Astrocyte of the hippocampus (primary cell): ENCODE results near the gene C1R.
"Not testable (repeated sequence)": the region's sequence is repeated elsewhere in the genome, so short reads cannot be mapped to it uniquely, and the experiment has no call there.

Experiments
- DNase-seq: peaks from one replicate; pipeline ENCODE4 v3.0.0; 2011; ENCODE audit warnings: low read depth, low spot score

The C1R gene

GRCh38 chr12:7068994-7069346 lies 23.3 kb downstream of the C1R start:
- DNase-seq = no peak

DNA sequence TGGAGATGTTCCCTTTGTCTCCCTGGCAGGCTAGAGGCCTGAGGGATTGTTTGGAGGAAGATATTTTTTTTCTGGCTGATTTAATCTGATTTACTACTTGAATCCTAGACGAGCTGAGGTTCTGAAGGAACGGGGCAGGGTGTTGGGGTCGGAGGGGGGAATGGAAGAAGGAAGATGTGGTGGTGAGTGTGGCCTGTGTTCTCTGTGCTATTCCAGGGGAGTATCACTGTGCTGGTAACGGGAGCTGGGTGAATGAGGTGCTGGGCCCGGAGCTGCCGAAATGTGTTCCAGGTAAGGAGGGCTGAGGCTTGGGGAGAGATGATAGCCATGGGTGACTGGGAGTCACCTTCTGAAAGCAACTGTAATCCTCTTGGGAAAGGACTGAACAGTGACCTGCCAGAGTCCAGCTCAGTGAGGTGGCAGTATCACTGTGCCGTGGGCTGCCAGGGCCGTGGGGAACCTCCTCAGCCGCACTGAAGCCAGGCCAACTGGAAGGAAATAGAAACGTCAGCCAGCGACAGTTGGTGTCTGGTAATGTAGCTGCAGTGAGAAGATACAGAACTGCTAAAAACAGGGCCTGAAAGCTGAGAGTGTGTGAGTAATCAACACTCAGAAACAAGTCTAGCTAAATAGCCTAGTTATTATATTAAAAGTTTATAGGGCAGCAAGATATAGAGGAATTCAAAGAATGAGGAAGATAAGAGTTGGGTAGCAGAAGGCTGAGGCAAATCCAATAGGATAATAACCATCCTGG lies 23.8 kb downstream of the C1R start:
- peak; percentile 16 for DNase-seq

DNA sequence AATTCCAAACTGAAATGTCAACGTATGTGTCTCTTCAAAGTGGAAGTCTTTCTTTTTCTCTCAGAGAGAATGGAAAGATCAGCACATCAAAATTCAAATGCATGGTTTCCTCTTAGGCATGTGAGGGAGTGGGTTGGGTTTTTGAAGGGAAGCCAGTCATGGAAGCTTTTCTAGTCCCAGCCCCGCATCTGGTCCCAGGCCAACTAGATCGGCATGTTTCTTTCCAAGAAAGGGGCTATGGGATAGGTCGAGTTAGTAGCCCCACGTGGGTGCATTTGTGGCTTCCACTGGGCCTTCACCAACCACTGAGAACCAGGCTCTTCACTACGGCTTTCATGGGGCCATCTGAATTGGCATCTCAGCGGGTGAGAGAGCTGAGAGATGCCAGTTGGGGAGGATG lies 25.1 kb downstream of the C1R start:
- no peak for DNase-seq

GRCh38 chr12:7066596-7066995 lies 25.6 kb downstream of the C1R start:
- DNase-seq = no peak

DNA sequence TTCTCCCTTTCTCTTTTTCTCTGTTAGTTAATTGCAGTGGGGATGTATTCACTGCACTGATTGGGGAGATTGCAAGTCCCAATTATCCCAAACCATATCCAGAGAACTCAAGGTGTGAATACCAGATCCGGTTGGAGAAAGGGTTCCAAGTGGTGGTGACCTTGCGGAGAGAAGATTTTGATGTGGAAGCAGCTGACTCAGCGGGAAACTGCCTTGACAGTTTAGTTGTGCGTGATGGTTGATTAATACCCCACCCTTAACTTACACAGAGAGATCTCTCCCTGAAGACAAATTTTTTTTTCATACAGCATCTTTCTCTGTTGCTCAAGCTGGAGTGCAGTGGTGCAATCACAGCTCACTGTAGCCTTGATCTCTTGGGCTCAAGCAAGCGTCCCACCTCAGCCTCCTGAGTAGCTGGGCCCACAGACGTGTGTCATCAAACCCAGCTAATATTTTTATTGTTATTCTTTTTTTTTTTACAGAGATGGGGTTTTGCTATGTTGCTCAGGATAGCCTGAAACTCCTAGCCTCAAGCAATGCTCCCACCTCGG lies 27.1 kb downstream of the C1R start:
- no peak for DNase-seq

DNA sequence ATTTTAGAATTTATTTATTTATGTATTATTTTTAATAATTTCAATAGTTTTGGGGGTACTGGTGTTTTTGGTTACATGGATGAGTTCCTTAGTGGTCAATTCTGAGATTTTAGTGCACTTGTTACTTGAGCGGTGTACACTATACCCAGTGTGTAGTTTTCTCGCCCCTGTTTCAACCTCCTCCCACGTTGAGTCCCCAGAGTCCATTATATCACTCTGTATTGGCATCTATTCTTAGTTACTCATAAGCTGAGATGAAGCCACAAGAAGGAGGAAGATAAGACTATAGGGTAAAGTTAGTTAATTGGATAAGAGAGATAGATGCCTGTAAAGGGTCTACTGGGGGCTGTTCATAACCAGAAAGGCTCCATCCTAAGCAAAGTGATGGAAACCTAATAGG lies 27.7 kb downstream of the C1R start:
- DNase-seq = no peak

GRCh38 chr12:7061596-7061995 lies 30.6 kb downstream of the C1R start:
- DNase-seq = no peak

GRCh38 chr12:7061138-7061537 lies 31.1 kb downstream of the C1R start:
- no peak for DNase-seq

DNA sequence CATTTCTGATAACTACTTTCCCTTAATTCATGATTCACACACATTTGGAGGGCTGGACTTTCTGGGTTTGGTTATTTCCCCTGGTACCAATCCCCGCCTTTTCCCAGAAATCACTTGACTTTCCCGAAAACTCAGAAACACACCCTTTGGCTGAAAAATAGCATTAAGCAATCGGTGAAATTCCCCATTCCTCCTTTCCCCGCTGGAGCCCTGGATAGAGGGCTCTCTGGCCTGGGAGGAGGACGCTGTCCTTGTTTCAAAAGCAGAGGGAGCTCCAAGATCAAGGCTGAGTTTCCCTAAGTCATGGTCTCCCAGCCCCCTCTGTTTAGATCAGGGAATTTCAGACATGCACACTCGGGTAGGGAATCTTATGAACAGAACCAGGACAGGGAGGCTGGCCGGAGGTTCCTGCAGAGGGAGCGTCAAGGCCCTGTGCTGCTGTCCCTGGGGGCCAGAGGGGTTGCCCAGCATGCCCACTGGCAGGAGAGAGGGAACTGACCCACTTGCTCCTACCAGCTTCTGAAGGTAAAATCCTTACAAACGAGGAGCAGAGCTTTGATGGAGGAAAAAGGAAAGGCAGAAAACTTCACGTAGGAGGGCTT lies 31.8 kb downstream of the C1R start, which contains the start of gene C1S:
TSS of gene C1S (plus strand) at position 366 of the 602 bp plus-strand sequence. CDS start 1,195 bp downstream, outside the sequence.
- peak; percentile 89 for DNase-seq

DNA sequence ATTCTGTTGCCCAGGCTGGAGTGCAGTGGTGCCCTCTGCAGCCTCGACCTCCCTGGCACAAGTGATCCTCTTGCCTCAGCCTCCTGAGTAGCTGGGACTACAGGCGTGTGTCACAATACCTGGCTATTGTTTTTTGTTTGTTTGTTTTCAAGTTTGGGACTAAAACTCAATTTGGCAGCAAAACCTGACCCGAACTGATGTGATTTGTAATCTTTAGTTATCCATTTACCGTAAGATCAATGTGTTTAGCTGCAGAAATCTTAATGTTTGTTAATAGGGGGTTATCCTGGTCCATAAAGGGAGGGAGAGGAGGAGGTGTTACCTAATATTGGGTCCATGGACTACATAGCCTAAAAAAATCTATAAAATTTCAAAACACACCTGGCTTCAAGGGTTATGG lies 32.5 kb downstream of the C1R start:
- no peak for DNase-seq

DNA sequence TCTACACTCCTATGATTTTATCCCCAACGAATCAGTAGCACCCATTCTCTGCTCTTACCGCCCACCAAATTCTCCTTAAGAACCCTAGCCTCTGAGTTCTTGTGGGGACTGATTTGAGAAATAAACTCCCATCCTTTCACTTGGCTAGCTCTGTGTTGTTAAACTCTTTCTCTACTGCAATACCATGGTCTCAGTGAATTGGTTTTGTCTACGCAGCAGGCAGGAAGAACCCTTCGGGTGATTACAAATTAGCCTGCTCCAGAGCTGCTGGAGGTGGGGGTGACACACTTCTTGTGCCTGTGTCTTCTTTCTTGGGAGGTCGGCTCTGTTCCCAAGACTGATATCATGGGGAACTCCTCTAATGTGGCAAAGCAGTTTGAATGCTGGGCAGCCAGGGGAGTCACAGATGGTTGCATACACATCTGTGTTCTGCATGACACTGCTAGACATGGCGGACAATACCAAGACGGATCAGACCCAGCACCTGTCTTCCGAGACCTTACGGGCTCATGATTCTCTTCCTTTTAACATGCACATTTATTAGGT lies 33.3 kb downstream of the C1R start:
- no peak for DNase-seq

- DNase-seq = no peak
Observed at GRCh38 chr12:7058163-7058845, 33.9 kb downstream of the C1R start.

DNA sequence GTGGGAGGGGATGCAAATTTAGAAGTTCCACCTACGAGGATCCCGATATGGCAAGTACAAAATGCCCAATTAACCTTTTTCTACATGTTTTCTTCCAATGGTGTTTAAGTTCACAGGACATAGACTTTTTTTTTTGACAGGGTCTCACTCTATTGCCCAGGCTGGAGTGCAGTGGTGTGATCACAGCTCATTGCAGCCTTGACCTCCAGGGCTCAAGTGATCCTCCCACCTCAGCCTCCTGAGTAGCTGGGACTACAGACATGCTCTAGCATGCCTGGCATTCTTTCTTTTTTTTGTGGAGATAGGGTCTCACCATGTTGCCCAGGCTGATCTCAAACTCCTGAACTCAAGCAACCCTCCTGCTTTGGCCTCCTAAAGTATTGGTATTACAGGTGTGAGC lies 36.5 kb downstream of the C1R start:
- DNase-seq = not testable (repeated sequence)

- no peak for DNase-seq
Observed at GRCh38 chr12:7054925-7055324, 37.3 kb downstream of the C1R start.

GRCh38 chr12:7049973-7050372 lies 42.3 kb downstream of the C1R start:
- DNase-seq = not testable (repeated sequence)

GRCh38 chr12:7049445-7049951 lies 42.7 kb downstream of the C1R start:
- not testable (repeated sequence) for DNase-seq

GRCh38 chr12:7047306-7047705 lies 44.9 kb downstream of the C1R start:
- DNase-seq = no peak

DNA sequence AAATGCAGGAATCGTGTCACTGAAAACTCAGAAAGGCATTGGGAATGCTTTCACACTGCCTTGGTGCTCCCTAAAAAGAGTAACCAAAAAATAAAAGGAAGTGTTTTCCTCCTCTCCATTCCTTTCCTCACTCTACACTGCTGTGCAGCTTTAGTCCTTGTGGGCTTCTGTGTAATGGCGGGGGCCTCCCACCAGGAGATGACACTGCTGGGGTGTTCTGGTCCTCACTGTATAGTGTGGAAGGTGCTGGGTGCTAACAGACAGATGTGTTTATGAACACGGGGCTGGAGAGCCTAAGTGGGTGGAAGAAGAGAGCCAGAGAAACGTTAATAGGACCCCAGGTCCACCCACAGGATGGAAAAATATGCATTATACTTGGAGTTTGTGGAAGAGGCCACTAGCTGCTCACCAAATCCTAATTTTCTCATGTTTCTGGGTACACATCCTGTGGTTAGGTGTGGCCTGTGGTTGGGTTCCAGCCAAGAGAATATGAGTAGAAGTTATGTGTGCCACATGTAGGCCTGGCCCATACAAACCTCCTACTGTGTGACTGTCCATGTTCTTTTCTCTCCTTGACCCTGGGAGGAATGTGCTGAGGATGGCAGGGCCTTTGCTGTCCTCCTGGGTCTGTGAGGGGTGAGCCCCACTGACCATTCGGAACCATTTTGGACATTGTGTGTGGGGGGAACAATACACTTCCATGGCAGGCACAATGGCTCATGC lies 45.7 kb downstream of the C1R start:
- no peak for DNase-seq

- DNase-seq = no peak
Observed at GRCh38 chr12:7045913-7046312, 46.3 kb downstream of the C1R start.

GRCh38 chr12:7042842-7043241 lies 49.4 kb downstream of the C1R start:
- no peak for DNase-seq

DNA sequence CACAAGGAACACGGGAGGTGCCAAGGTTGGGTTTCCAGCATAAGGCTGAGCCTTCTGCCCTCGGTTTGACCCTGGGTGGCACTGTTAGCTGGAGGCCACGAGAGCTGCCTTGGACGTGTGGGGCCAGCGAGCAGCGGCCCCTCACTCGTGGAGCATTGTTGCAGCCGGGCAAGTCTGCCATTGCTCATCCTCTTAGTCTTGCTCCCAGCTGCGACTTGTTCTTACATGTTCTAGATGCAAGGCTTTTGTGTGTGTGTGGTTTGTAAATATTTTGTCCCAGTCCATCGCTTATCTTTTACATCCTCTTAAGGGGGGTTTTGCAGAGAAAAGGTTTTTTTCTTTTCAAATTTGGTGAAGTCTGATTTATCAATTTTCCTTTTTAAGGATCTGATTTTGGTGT lies 52.8 kb downstream of the C1R start:
- DNase-seq = no peak
